Stomach (tissue), 4 donors: ENCODE results near the gene PCBD1.

Source experiments
- CTCF ChIP-seq, 7 experiments: fragments of 450-650 bp in 4 of 7; fragments of 200-600 bp in 3 of 7; sonication (generic) in 3 of 7; IDR thresholded peaks; one replicate each; pipeline ENCODE4 v1.5.1; 2016 to 2019; ENCODE audit warnings: antibody characterized with exemption in 7 of 7, control low read depth in 2 of 7, mild to moderate bottlenecking in 1 of 7
- POLR2A ChIP-seq, 4 donors: fragments of 450-650 bp; IDR thresholded peaks; one replicate each; pipeline ENCODE4 v1.6.1; 2016; ENCODE audit warnings: antibody characterized with exemption in 4 of 4, control low read depth in 2 of 4, mild to moderate bottlenecking in 1 of 4, moderate library complexity in 1 of 4
- POLR2AphosphoS5 ChIP-seq, 3 donors: sonication (generic); formaldehyde crosslinking; IDR thresholded peaks; one replicate each; pipeline ENCODE4 v1.6.1; 2016; ENCODE audit warnings: antibody characterized with exemption in 3 of 3

GRCh38 chr10:70899096-70899495 lies 10.7 kb upstream of the PCBD1 start:
- TF ChIP-seq CTCF (IDR thresholded peaks at IDR 0.05) (no peak), POLR2AphosphoS5 (IDR thresholded peaks at IDR 0.05) (no peak), POLR2A (IDR thresholded peaks at IDR 0.05) (no peak)
